Activated CD4-positive, alpha-beta T cell treated with anti-CD3 and anti-CD28 coated beads for 36 hours (primary cell): ENCODE measurements around the gene CCDC85C. TPM values are rescaled to one million over a fixed set of nuclear protein-coding genes. Genes with fewer than 3 reads are reported as not detected.
A peak's percentile ranks its signal among the peaks of the same experiment; 100 is the strongest.

Source experiments
- ATAC-seq: fragments of 200-7000 bp; cut with Tn5 transposase; one replicate; pipeline ENCODE4 v1.10.0; 2021; ENCODE audit warnings: mild to moderate bottlenecking, moderate library complexity
- CTCF ChIA-PET: fragments of 350-600 bp; sonication (Branson Sonifier 250); formaldehyde crosslinking; loops from one replicate; lab custom pipeline; 2021; ENCODE audit warnings: antibody characterized with exemption; lab: Charles Lee
- POLR2A ChIA-PET: fragments of 350-600 bp; sonication (Branson Sonifier 250); formaldehyde crosslinking; loops from one replicate; lab custom pipeline; 2021; ENCODE audit warnings: antibody characterized with exemption, inconsistent platforms; lab: Charles Lee
- DNase-seq: peaks from one replicate; pipeline ENCODE4 v3.0.0-alpha.2; 2020
- H3K27ac Mint-ChIP-seq: one replicate; pipeline ENCODE4 v1.8.0; 2021; ENCODE audit warnings: mixed read lengths
- H3K27me3 Mint-ChIP-seq: one replicate; pipeline ENCODE4 v1.8.0; 2021; ENCODE audit warnings: mixed read lengths
- H3K36me3 Mint-ChIP-seq: one replicate; pipeline ENCODE4 v1.8.0; 2021; ENCODE audit warnings: low read depth, mixed read lengths
- H3K4me1 Mint-ChIP-seq: one replicate; pipeline ENCODE4 v1.8.0; 2021; ENCODE audit warnings: mixed read lengths
- H3K4me3 Mint-ChIP-seq: one replicate; pipeline ENCODE4 v1.8.0; 2021; ENCODE audit warnings: mild to moderate bottlenecking, moderate library complexity, mixed read lengths
- H3K9me3 Mint-ChIP-seq: one replicate; pipeline ENCODE4 v1.8.0; 2021; ENCODE audit warnings: low read depth, mixed read lengths
- intact Hi-C, 2 experiments: fragments of 100-400 bp; cut with DNase I in 1 of 2; cut with micrococcal nuclease in 1 of 2; formaldehyde crosslinking; loops; one replicate each; pipeline versions ENCODE4 v1.14.2 to v1.15.1; 2022 to 2024; cut with DNase I, micrococcal nuclease
- total RNA-seq, 2 experiments: library from RNA; stranded (reverse); gene quantifications; one replicate each; pipeline ENCODE4 v1.2.3, GENCODE V29; 2021

The CCDC85C gene
- total RNA-seq, 2 experiments from 2014 or later = 6.1 to 6.2 TPM

GRCh38 chr14:99548871-99549515, 55.0 kb downstream of the CCDC85C start:
- no peaks in the 10 kb centered on the region for H3K27me3 Mint-ChIP-seq
- no peaks in the 10 kb centered on the region for H3K9me3 Mint-ChIP-seq
- ChIA-PET CTCF (interaction anchor here (0.7 kb wide), 1 partner anchor 229 kb away, joined by 5 read pairs; no protein-coding TSS in a partner anchor), POLR2A (no interaction called here)
- DNase-seq (no peak), ATAC-seq (no peak)
- no peaks in the 10 kb centered on the region for H3K4me1 Mint-ChIP-seq
- no peak overlapping the region for H3K27ac Mint-ChIP-seq
- no peaks in the 10 kb centered on the region for H3K36me3 Mint-ChIP-seq
- intact Hi-C loops = no loop called here
- no peak overlapping the region for H3K4me3 Mint-ChIP-seq

GRCh38 chr14:99548255-99548654, 55.8 kb downstream of the CCDC85C start:
- H3K27me3 Mint-ChIP-seq = no peaks in the 10 kb centered on the region
- H3K27ac Mint-ChIP-seq = no peak overlapping the region
- ChIA-PET CTCF (no interaction called here), POLR2A (no interaction called here)
- H3K4me1 Mint-ChIP-seq = no peaks in the 10 kb centered on the region
- ATAC-seq = no peak
- no peak for DNase-seq
- H3K4me3 Mint-ChIP-seq = no peak overlapping the region
- no peaks in the 10 kb centered on the region for H3K36me3 Mint-ChIP-seq
- no peaks in the 10 kb centered on the region for H3K9me3 Mint-ChIP-seq
- intact Hi-C loops = no loop called here

- no peaks in the 10 kb centered on the region for H3K36me3 Mint-ChIP-seq
- no peak overlapping the region for H3K27ac Mint-ChIP-seq
- H3K4me1 Mint-ChIP-seq = peaks cover 2% of the 10 kb centered on the region
- POLR2A ChIA-PET = no interaction called here
- intact Hi-C loops = no loop called here
- ATAC-seq (no peak), DNase-seq (no peak)
- no peak overlapping the region for H3K4me3 Mint-ChIP-seq
- H3K27me3 Mint-ChIP-seq = no peaks in the 10 kb centered on the region
- no peaks in the 10 kb centered on the region for H3K9me3 Mint-ChIP-seq
- CTCF ChIA-PET = interaction anchor here (0.6 kb wide), 1 partner anchor 342 kb away, joined by 3 read pairs; no protein-coding TSS in a partner anchor
These were observed 57.6 kb downstream of the CCDC85C start for GRCh38 chr14:99546234-99546879.

DNA sequence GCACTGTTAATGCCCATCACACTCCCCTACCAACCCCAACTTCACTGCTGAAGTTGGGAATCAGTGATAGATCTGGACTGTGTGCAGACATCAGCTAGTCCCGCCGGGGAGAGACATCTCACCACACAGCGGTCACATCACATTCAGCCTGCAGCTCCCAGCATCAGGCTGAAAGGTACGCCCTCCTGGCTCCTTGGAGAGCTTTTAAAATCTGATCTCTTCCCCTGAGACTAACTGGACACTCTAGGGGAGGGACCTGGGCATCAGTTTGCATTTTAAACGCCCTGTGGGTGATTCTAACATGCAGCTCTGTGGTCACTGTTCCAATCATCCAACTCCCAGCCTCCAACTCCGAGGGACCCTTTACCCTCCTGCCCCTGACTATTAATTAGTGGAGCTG, 58.4 kb downstream of the CCDC85C start:
- H3K27me3 Mint-ChIP-seq = no peaks in the 10 kb centered on the region
- H3K36me3 Mint-ChIP-seq = no peaks in the 10 kb centered on the region
- H3K27ac Mint-ChIP-seq = no peak overlapping the region
- CTCF ChIA-PET = interaction anchor here (0.6 kb wide), 1 partner anchor 343 kb away, joined by 3 read pairs; no protein-coding TSS in a partner anchor
- H3K9me3 Mint-ChIP-seq = no peaks in the 10 kb centered on the region
- intact Hi-C loops = no loop called here
- peaks cover 7% of the 10 kb centered on the region for H3K4me1 Mint-ChIP-seq
- DNase-seq (no peak), ATAC-seq (no peak)
- no peak overlapping the region for H3K4me3 Mint-ChIP-seq
- POLR2A ChIA-PET = no interaction called here

- ChIA-PET POLR2A (no interaction called here), CTCF (no interaction called here)
- Mint-ChIP-seq H3K27me3 (no peaks in the 10 kb centered on the region), H3K27ac (no peak overlapping the region), H3K4me3 (no peak overlapping the region), H3K36me3 (no peaks in the 10 kb centered on the region), H3K4me1 (peaks cover 7% of the 10 kb centered on the region), H3K9me3 (no peaks in the 10 kb centered on the region)
- DNase-seq (no peak), ATAC-seq (no peak)
- intact Hi-C loops = no loop called here
These were observed 59.0 kb downstream of the CCDC85C start for GRCh38 chr14:99544991-99545390.

DNA sequence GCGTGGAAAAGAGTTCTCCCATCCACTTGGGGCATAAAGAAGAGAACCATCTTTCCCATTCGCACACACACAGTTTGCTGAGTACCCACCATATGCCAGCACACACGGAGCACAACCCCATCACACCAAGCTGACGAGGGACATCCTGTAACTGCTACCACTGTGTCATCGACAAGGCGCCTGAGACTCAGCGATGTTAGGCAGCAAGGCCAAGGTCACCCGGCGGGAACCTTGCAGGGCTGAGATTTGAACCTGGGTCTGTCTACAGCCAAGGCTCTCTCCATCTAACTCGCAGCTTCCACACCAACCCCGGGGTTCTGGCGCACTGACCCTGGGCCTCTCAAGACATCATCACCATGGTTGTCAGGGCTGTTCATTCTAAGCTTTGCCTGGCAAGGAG, 60.0 kb downstream of the CCDC85C start:
- Mint-ChIP-seq H3K27me3 (no peaks in the 10 kb centered on the region), H3K27ac (no peak overlapping the region), H3K9me3 (no peaks in the 10 kb centered on the region), H3K4me3 (no peak overlapping the region), H3K4me1 (peaks cover 7% of the 10 kb centered on the region), H3K36me3 (no peaks in the 10 kb centered on the region)
- ChIA-PET POLR2A (no interaction called here), CTCF (no interaction called here)
- intact Hi-C loops = no loop called here
- DNase-seq (no peak), ATAC-seq (no peak)

- intact Hi-C loops = no loop called here
- ChIA-PET CTCF (no interaction called here), POLR2A (no interaction called here)
- ATAC-seq = no peak
- Mint-ChIP-seq H3K27ac (no peak overlapping the region), H3K4me1 (peaks cover 7% of the 10 kb centered on the region), H3K9me3 (no peaks in the 10 kb centered on the region), H3K27me3 (no peaks in the 10 kb centered on the region), H3K36me3 (no peaks in the 10 kb centered on the region), H3K4me3 (no peak overlapping the region)
- DNase-seq = no peak
These were observed 60.6 kb downstream of the CCDC85C start for GRCh38 chr14:99543370-99543769.

DNA sequence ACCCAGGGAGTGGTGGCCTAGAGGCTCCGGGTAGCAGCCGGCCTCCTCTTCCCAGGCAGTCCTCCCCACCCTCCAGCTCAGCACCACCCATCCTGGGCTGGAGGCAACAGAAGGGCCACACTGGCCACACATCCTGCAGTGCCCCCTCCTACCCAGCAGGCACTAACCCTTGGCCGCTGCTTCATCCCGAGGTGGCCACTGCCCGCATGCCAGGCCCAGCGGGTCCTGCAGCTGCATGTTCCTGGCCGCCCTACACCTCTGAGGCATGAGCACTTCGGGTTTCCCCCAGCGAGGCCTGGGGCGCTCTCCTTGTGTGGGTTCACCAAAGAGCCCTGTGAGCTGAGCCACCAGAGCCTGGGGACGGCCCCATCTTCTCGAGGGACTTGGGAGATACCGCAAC, 61.4 kb downstream of the CCDC85C start:
- no peak overlapping the region for H3K27ac Mint-ChIP-seq
- CTCF ChIA-PET = interaction anchor here (1.1 to 1.3 kb wide), 2 partner anchors 187 to 403 kb away, joined by 4 read pairs; no protein-coding TSS in a partner anchor
- no peaks in the 10 kb centered on the region for H3K9me3 Mint-ChIP-seq
- POLR2A ChIA-PET = no interaction called here
- H3K4me3 Mint-ChIP-seq = no peak overlapping the region
- no peaks in the 10 kb centered on the region for H3K27me3 Mint-ChIP-seq
- DNase-seq (no peak), ATAC-seq (no peak)
- no peaks in the 10 kb centered on the region for H3K36me3 Mint-ChIP-seq
- intact Hi-C loops = no loop called here
- peaks cover 7% of the 10 kb centered on the region for H3K4me1 Mint-ChIP-seq

GRCh38 chr14:99541677-99542470, 62.1 kb downstream of the CCDC85C start:
- intact Hi-C loops = no loop called here
- ChIA-PET POLR2A (no interaction called here), CTCF (interaction anchor here (0.9 to 1.3 kb wide), 4 partner anchors 11 to 404 kb away, joined by 3 to 4 read pairs (median 4); no protein-coding TSS in a partner anchor)
- Mint-ChIP-seq H3K9me3 (no peaks in the 10 kb centered on the region), H3K4me1 (peaks cover 7% of the 10 kb centered on the region), H3K36me3 (no peaks in the 10 kb centered on the region), H3K27me3 (no peaks in the 10 kb centered on the region), H3K4me3 (no peak overlapping the region), H3K27ac (no peak overlapping the region)
- DNase-seq (peak; percentile 30), ATAC-seq (peak; percentile 65)

DNA sequence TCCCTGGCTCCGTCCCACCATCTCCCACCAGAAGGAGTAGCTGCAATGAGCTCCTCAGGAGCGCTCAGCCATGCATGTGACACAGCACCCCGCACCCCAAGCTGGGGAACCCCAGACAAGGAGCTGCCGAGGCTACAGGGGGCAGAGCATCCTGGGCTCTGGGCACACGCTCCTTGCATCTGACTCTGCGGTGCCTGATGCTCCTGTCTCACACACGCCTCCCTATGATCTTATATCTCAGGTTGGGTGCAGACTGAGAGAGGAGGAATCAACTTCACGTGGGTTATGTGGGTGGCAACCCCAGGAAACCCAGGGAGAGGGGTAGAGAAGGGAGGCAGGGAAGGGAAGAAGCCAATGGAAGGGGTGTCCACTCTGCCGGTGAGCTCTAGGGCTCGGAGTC, 62.8 kb downstream of the CCDC85C start:
- ChIA-PET CTCF (interaction anchor here (0.9 to 1.3 kb wide), 4 partner anchors 10 to 404 kb away, joined by 3 to 4 read pairs (median 4); no protein-coding TSS in a partner anchor), POLR2A (no interaction called here)
- intact Hi-C loops = no loop called here
- H3K27ac Mint-ChIP-seq = no peak overlapping the region
- H3K4me3 Mint-ChIP-seq = no peak overlapping the region
- DNase-seq (no peak), ATAC-seq (no peak)
- H3K4me1 Mint-ChIP-seq = peaks cover 7% of the 10 kb centered on the region
- H3K36me3 Mint-ChIP-seq = no peaks in the 10 kb centered on the region
- H3K27me3 Mint-ChIP-seq = no peaks in the 10 kb centered on the region
- no peaks in the 10 kb centered on the region for H3K9me3 Mint-ChIP-seq

GRCh38 chr14:99540196-99541032, 63.6 kb downstream of the CCDC85C start:
- Mint-ChIP-seq H3K36me3 (no peaks in the 10 kb centered on the region), H3K4me1 (peaks cover 7% of the 10 kb centered on the region), H3K27me3 (no peaks in the 10 kb centered on the region), H3K4me3 (no peak overlapping the region), H3K9me3 (no peaks in the 10 kb centered on the region), H3K27ac (no peak overlapping the region)
- POLR2A ChIA-PET = interaction anchor here (0.6 kb wide), 1 partner anchor 297 kb away, joined by 3 read pairs; no protein-coding TSS in a partner anchor
- intact Hi-C loops = no loop called here
- CTCF ChIA-PET = interaction anchor here (1.1 kb wide), 1 partner anchor 88 kb away, joined by 3 read pairs; no protein-coding TSS in a partner anchor
- ATAC-seq = no peak
- DNase-seq = no peak
